Glutamatergic neuron (in vitro differentiated cells): ENCODE results near the gene GLIS1. TPM values are rescaled to one million over a fixed set of nuclear protein-coding genes. Genes with fewer than 3 reads are reported as not detected.

Experiments used
- DNase-seq: peaks from one replicate; pipeline ENCODE4 v3.0.0; 2022
- H3K27ac Mint-ChIP-seq: one replicate; pipeline ENCODE4 v1.8.0; 2020; ENCODE audit warnings: mild to moderate bottlenecking, mixed read lengths, inconsistent platforms; ENCODE audit not compliant: unreplicated experiment
- H3K27me3 Mint-ChIP-seq: one replicate; pipeline ENCODE4 v1.8.0; 2020; ENCODE audit warnings: mild to moderate bottlenecking, moderate library complexity, mixed read lengths, inconsistent platforms; ENCODE audit not compliant: unreplicated experiment
- H3K36me3 Mint-ChIP-seq: one replicate; pipeline ENCODE4 v1.8.0; 2020; ENCODE audit warnings: mild to moderate bottlenecking, mixed read lengths, inconsistent platforms; ENCODE audit not compliant: unreplicated experiment
- H3K4me1 Mint-ChIP-seq: one replicate; pipeline ENCODE4 v1.8.0; 2020; ENCODE audit warnings: mild to moderate bottlenecking, low read depth, mixed read lengths, inconsistent platforms; ENCODE audit not compliant: unreplicated experiment
- H3K4me3 Mint-ChIP-seq: one replicate; pipeline ENCODE4 v1.8.0; 2020; ENCODE audit warnings: mild to moderate bottlenecking, mixed read lengths, inconsistent platforms; ENCODE audit not compliant: unreplicated experiment
- H3K9me3 Mint-ChIP-seq: one replicate; pipeline ENCODE4 v1.8.0; 2020; ENCODE audit warnings: mild to moderate bottlenecking, moderate library complexity, mixed read lengths, inconsistent platforms; ENCODE audit not compliant: unreplicated experiment
- CTCF ChIP-seq: fragments of 200-600 bp; sonication (generic); IDR thresholded peaks from one replicate; pipeline ENCODE4 v1.5.0; 2021; ENCODE audit not compliant: partially characterized antibody, unreplicated experiment
- total RNA-seq: library from RNA; stranded (reverse); fragmentation: NEBNext Ultra II Directional; extraction: Animal tissue kit (Norgen Biotek cat#: 25700); gene quantifications from one replicate; pipeline ENCODE4 v1.2.1, GENCODE V29; 2021; ENCODE audit not compliant: unreplicated experiment

Gene GLIS1
- total RNA-seq, 1 donor from 2014 or later, result 0.76 TPM

- no peak for TF ChIP-seq CTCF
- Mint-ChIP-seq H3K9me3 (peaks cover 1% of the 10 kb centered on the region), H3K4me3 (no peak overlapping the region), H3K27me3 (no peaks in the 10 kb centered on the region), H3K4me1 (peaks cover 3% of the 10 kb centered on the region), H3K36me3 (no peaks in the 10 kb centered on the region), H3K27ac (no peak overlapping the region)
- DNase-seq, result no peak
Observed at GRCh38 chr1:53460211-53460634, 278.7 kb downstream of the GLIS1 start.

GRCh38 chr1:53459321-53460175 lies 279.4 kb downstream of the GLIS1 start, which contains the start of gene DMRTB1:
TSS of gene DMRTB1 (plus strand) at chr1:53459399. CDS start at chr1:53459454, 55 bp downstream.
- Mint-ChIP-seq H3K9me3 (peaks cover 1% of the 10 kb centered on the region), H3K4me3 (no peak within 1 kb of the TSS), H3K4me1 (peaks cover 3% of the 10 kb centered on the region), H3K27me3 (no peaks in the 10 kb centered on the region), H3K27ac (no peak within 1 kb of the TSS), H3K36me3 (no peaks in the 10 kb centered on the region)
- no peak for DNase-seq
- TF ChIP-seq CTCF, result no peak

DNA sequence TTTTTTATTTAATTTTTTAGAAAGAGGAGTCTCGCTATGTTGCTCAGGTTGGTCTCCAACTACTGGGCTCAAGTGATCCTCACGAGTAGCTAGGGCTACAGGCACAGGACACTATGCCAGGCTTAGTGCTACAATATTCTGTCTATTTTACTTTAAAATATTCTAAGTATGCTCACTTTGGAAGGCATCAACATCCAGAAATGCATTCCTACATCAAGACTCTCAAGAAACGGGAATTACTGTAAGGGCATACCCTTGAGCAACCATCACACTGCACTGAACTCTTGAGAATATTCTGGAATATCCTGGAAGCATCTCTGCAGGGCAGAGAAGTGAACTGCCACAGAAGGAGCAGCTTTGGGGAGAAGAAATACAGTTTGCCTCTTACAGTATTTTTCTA lies 280.3 kb downstream of the GLIS1 start:
- no peaks in the 10 kb centered on the region for H3K27me3 Mint-ChIP-seq

More for the DNA sequence above, 280.3 kb downstream of the GLIS1 start:
- H3K4me3 Mint-ChIP-seq, result no peak overlapping the region
- peaks cover 3% of the 10 kb centered on the region for H3K4me1 Mint-ChIP-seq
- DNase-seq, result no peak
- no peaks in the 10 kb centered on the region for H3K36me3 Mint-ChIP-seq
- peaks cover 1% of the 10 kb centered on the region for H3K9me3 Mint-ChIP-seq
- no peak for TF ChIP-seq CTCF
- H3K27ac Mint-ChIP-seq, result no peak overlapping the region

Other genes with a start within 250 kb of the GLIS1 start
- 10.6 TPM for gene NDC1, start 99.1 kb upstream of the GLIS1 start, total RNA-seq
- gene YIPF1, start 150.6 kb upstream of the GLIS1 start, total RNA-seq, result 39.3 TPM
- not detected for gene DIO1, start 155.0 kb upstream of the GLIS1 start, total RNA-seq
- 11.3 TPM for gene IFT25, start 206.5 kb upstream of the GLIS1 start, total RNA-seq
- 37.5 TPM for gene LRRC42, start 207.2 kb upstream of the GLIS1 start, total RNA-seq